Panc1 (cell line): Measurements from ENCODE around the gene ITM2B. TPM values are rescaled to one million over a fixed set of nuclear protein-coding genes. Genes with fewer than 3 reads are reported as not detected.
"Not testable (repeated sequence)": the region's sequence is repeated elsewhere in the genome, so short reads cannot be mapped to it uniquely, and the experiment has no call there.

Experiments used
- ATAC-seq: fragments of 200-7000 bp; cut with Tn5 transposase; 2 replicates; pipeline ENCODE4 v1.9.1; 2020; ENCODE audit warnings: mild to moderate bottlenecking, moderate library complexity
- BruUV-seq: library from RNA; stranded (reverse); fragments of 400-500 nt; replicated peaks from 2 replicates; lab custom pipeline; 2021; lab: Mats Ljungman, UMichigan
- CTCF ChIA-PET: fragments of 300-600 bp; sonication (Branson Sonifier 250); formaldehyde crosslinking; loops from one replicate; lab custom pipeline; 2022; ENCODE audit warnings: antibody characterized with exemption; lab: Charles Lee
- POLR2A ChIA-PET: fragments of 300-600 bp; sonication (Branson Sonifier 250); formaldehyde crosslinking; loops from one replicate; lab custom pipeline; 2022; ENCODE audit warnings: antibody characterized with exemption; lab: Charles Lee
- DNase-seq: peaks from one replicate; pipeline ENCODE4 v3.0.0-alpha.2; 2010; ENCODE audit warnings: low read depth, low spot score
- H3K27ac ChIP-seq: 2 replicates; pipeline ENCODE4 v1.5.1; 2011; ENCODE audit warnings: mild to moderate bottlenecking, low read length, inconsistent platforms
- H3K27me3 ChIP-seq: fragments of 200-500 bp; sonication (Bioruptor generic); 2 replicates; pipeline ENCODE4 v1.6.0; 2014; ENCODE audit warnings: low read length, inconsistent platforms; ENCODE audit not compliant: control insufficient read depth, insufficient read depth
- H3K36me3 ChIP-seq: fragments of 200-500 bp; sonication (Bioruptor generic); 2 replicates; pipeline ENCODE4 v1.5.1; 2014; ENCODE audit warnings: inconsistent platforms, mild to moderate bottlenecking, low read length, moderate library complexity; ENCODE audit not compliant: control insufficient read depth, insufficient read depth
- H3K4me1 ChIP-seq: 2 replicates; pipeline ENCODE4 v1.5.1; 2011; ENCODE audit warnings: inconsistent platforms, mild to moderate bottlenecking, low read length, moderate library complexity; ENCODE audit not compliant: control insufficient read depth, insufficient read depth
- H3K4me3 ChIP-seq, 2 experiments: 2 replicates each; pipeline ENCODE4 v1.5.1; 2011 to 2012; ENCODE audit warnings: low read depth in 2 of 2, low read length in 2 of 2, mild to moderate bottlenecking in 2 of 2, inconsistent platforms in 1 of 2, moderate library complexity in 1 of 2
- H3K9me3 ChIP-seq: fragments of 200-500 bp; sonication (Bioruptor generic); 2 replicates; pipeline ENCODE4 v1.5.1; 2014; ENCODE audit warnings: low read depth, mild to moderate bottlenecking, inconsistent platforms, low read length, moderate library complexity; ENCODE audit not compliant: control insufficient read depth, insufficient read depth
- CTCF ChIP-seq: fragments of 450-650 bp; IDR thresholded peaks from 2 replicates; pipeline ENCODE4 v1.5.1; 2017; ENCODE audit warnings: mild to moderate bottlenecking
- POLR2AphosphoS5 ChIP-seq: IDR thresholded peaks from 2 replicates; pipeline ENCODE4 v1.6.1; 2012; ENCODE audit warnings: mild to moderate bottlenecking, low read depth, low read length, moderate library complexity
- SIN3A ChIP-seq: IDR thresholded peaks from 2 replicates; pipeline ENCODE4 v1.6.1; 2012; ENCODE audit warnings: low read depth, mild to moderate bottlenecking, low read length, moderate library complexity, borderline replicate concordance; ENCODE audit not compliant: insufficient read depth
- TCF7L2 ChIP-seq: IDR thresholded peaks from 2 replicates; pipeline ENCODE4 v1.6.1; 2011; ENCODE audit warnings: mild to moderate bottlenecking, low read depth, low read length, inconsistent platforms
- in situ Hi-C: cut with HindIII; loops from 2 replicates; pipeline ENCODE4 v1.10.0; 2016; ENCODE audit warnings: low sequenced_read_pairs, low pct_unique_long_range_greater_than_20kb
- intact Hi-C: fragments of 100-400 bp; cut with micrococcal nuclease; formaldehyde crosslinking; loops from one replicate; pipeline ENCODE4 v1.10.0; 2022; ENCODE audit not compliant: unreplicated experiment
- total RNA-seq: library from RNA; stranded (reverse); gene quantifications from one replicate; pipeline ENCODE4 v1.2.1, GENCODE V29; 2021; ENCODE audit not compliant: unreplicated experiment
- TF ChIP-seq, protein P1 (sequence below), 2 experiments: IDR thresholded peaks; 2 replicates each; pipeline ENCODE4 v1.6.1; 2011 to 2012; ENCODE audit warnings: low read depth in 2 of 2, control low read depth in 1 of 2, low read length in 1 of 2, mild to moderate bottlenecking in 1 of 2, moderate library complexity in 1 of 2; ENCODE audit not compliant: insufficient read depth in 1 of 2

ITM2B gene
- total RNA-seq, 1 experiment from 2014 or later, result 156 TPM

DNA sequence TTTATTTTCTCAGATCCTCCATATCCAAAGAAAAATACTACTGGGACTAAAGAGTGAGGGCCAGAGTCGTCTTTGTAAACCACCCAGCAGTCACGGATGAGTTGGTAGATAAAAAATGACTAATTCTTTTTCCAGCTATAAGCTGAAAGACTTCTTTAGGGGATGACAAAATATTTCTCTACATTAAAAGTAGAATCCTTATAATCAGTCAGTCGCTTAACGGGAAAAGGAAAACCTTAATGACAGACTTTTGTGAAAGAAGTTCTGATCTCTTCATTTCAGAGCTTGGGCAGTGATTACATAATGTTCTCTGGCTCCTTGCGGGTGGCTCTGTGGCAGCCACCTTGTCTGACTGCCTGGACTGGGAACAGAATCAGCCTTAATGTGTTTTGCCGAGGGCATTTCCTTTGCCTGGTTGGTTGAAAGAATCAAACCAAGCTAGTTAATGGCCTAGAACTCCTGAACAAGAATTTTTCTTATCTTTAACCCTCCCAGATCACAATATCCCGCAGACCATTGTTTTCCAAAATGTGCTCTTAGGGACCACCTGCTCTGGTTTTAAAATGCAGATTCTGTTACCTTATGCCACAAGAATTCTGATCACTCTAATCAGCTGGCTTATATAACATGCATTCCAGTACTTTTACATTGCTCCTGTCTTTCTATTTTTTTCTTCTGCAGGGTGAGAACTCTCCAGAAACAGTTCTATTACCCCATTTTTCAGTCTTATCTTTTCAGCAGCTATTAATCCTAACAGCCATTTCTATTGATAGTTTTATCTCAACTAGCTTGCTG lies 2.5 kb downstream of the ITM2B start:
- in situ Hi-C loops (no loop called here), intact Hi-C loops (no loop called here)
- CTCF ChIA-PET, result no interaction called here
- no peaks in the 10 kb centered on the region for H3K27me3 ChIP-seq
- DNase-seq (no peak), ATAC-seq (no peak)
- no peaks in the 10 kb centered on the region for H3K9me3 ChIP-seq
- TF ChIP-seq CTCF (no peak), SIN3A (no peak), TCF7L2 (no peak), POLR2AphosphoS5 (no peak)
- TF ChIP-seq, protein P1, sequence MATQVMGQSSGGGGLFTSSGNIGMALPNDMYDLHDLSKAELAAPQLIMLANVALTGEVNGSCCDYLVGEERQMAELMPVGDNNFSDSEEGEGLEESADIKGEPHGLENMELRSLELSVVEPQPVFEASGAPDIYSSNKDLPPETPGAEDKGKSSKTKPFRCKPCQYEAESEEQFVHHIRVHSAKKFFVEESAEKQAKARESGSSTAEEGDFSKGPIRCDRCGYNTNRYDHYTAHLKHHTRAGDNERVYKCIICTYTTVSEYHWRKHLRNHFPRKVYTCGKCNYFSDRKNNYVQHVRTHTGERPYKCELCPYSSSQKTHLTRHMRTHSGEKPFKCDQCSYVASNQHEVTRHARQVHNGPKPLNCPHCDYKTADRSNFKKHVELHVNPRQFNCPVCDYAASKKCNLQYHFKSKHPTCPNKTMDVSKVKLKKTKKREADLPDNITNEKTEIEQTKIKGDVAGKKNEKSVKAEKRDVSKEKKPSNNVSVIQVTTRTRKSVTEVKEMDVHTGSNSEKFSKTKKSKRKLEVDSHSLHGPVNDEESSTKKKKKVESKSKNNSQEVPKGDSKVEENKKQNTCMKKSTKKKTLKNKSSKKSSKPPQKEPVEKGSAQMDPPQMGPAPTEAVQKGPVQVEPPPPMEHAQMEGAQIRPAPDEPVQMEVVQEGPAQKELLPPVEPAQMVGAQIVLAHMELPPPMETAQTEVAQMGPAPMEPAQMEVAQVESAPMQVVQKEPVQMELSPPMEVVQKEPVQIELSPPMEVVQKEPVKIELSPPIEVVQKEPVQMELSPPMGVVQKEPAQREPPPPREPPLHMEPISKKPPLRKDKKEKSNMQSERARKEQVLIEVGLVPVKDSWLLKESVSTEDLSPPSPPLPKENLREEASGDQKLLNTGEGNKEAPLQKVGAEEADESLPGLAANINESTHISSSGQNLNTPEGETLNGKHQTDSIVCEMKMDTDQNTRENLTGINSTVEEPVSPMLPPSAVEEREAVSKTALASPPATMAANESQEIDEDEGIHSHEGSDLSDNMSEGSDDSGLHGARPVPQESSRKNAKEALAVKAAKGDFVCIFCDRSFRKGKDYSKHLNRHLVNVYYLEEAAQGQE (IDR thresholded peaks at IDR 0.05; ENCODE audit: insufficient read depth in 1 of 2, low read depth in 2 of 2, low read length in 1 of 2), result no peak
- POLR2A ChIA-PET, result interaction anchor here (0.5 to 0.6 kb wide), 2 partner anchors 18 to 1012 kb away, joined by 5 to 6 read pairs; partner anchors contain the start of gene CDADC1
- H3K4me1 ChIP-seq, result peaks cover 31% of the 10 kb centered on the region
- peaks cover 2% of the 10 kb centered on the region; the same call in 1 of the 2 replicates for H3K36me3 ChIP-seq
- peak overlapping the region in 1 of 2 experiments; percentile 86; a peak in 1 of 4 replicates for H3K4me3 ChIP-seq
- H3K27ac ChIP-seq, result no peak overlapping the region
- no TSS peak for BruUV-seq

- no peak for ATAC-seq
- in situ Hi-C loops, result no loop called here
- no peak for DNase-seq
- no peaks in the 10 kb centered on the region for H3K9me3 ChIP-seq
- no TSS peak for BruUV-seq
- POLR2A ChIA-PET, result no interaction called here
- peaks cover 2% of the 10 kb centered on the region; the same call in 1 of the 2 replicates for H3K36me3 ChIP-seq
- H3K4me3 ChIP-seq, result no peak overlapping the region
- CTCF ChIA-PET, result no interaction called here
- H3K27ac ChIP-seq, result no peak overlapping the region
- intact Hi-C loops, result no loop called here
- no peaks in the 10 kb centered on the region for H3K27me3 ChIP-seq
- TF ChIP-seq, protein P1 (IDR thresholded peaks at IDR 0.05; ENCODE audit: insufficient read depth in 1 of 2, low read depth in 2 of 2, low read length in 1 of 2), result no peak
- no peak for TF ChIP-seq CTCF
- no peak for TF ChIP-seq TCF7L2
- TF ChIP-seq SIN3A, result no peak
- TF ChIP-seq POLR2AphosphoS5, result no peak
- H3K4me1 ChIP-seq, result peaks cover 26% of the 10 kb centered on the region
Observed at GRCh38 chr13:48236528-48237353, 3.7 kb downstream of the ITM2B start.

- intact Hi-C loops, DNase-seq, POLR2A ChIA-PET, H3K27me3 ChIP-seq, BruUV-seq, H3K4me3 ChIP-seq, H3K27ac ChIP-seq, H3K36me3 ChIP-seq, H3K9me3 ChIP-seq, CTCF ChIA-PET, in situ Hi-C loops, ATAC-seq: not testable (repeated sequence)
- peaks cover 18% of the 10 kb centered on the region for H3K4me1 ChIP-seq
Observed at GRCh38 chr13:48239369-48239768, 6.4 kb downstream of the ITM2B start.
